Suprapubic skin (tissue), 3 donors: ENCODE measurements around the gene DGKQ.
"Not testable (repeated sequence)": the region's sequence is repeated elsewhere in the genome, so short reads cannot be mapped to it uniquely, and the experiment has no call there.

Source experiments
- POLR2AphosphoS5 ChIP-seq, 3 donors: sonication (generic); formaldehyde crosslinking; IDR thresholded peaks; one replicate each; pipeline ENCODE4 v1.6.1; 2017; ENCODE audit warnings: antibody characterized with exemption in 3 of 3
- TF ChIP-seq, protein P1 (sequence below), 2 donors: fragments of 200-600 bp in 1 of 2; fragments of 450-650 bp in 1 of 2; sonication (generic) in 1 of 2; IDR thresholded peaks; one replicate each; pipeline ENCODE4 v1.5.1; 2016 to 2019; ENCODE audit warnings: antibody characterized with exemption in 2 of 2, mild to moderate bottlenecking in 1 of 2, moderate library complexity in 1 of 2

DNA sequence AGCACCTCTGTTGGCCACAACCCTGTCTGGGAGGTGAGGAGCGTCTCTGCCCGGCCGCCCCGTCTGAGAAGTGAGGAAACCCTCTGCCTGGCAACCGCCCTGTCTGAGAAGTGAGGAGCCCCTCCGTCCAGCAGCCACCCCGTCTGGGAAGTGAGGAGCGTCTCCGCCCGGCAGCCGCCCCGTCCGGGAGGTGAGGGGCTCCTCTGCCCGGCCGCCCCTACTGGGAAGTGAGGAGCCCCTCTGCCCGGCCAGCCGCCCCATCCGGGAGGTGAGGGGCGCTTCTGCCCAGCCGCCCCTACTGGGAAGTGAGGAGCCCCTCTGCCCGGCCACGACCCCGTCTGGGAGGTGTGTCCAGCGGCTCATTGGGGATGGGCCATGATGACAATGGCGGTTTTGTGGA, 2.6 kb upstream of the DGKQ start:
- TF ChIP-seq POLR2AphosphoS5 (IDR thresholded peaks at IDR 0.05) = not testable (repeated sequence)
- TF ChIP-seq, protein P1, sequence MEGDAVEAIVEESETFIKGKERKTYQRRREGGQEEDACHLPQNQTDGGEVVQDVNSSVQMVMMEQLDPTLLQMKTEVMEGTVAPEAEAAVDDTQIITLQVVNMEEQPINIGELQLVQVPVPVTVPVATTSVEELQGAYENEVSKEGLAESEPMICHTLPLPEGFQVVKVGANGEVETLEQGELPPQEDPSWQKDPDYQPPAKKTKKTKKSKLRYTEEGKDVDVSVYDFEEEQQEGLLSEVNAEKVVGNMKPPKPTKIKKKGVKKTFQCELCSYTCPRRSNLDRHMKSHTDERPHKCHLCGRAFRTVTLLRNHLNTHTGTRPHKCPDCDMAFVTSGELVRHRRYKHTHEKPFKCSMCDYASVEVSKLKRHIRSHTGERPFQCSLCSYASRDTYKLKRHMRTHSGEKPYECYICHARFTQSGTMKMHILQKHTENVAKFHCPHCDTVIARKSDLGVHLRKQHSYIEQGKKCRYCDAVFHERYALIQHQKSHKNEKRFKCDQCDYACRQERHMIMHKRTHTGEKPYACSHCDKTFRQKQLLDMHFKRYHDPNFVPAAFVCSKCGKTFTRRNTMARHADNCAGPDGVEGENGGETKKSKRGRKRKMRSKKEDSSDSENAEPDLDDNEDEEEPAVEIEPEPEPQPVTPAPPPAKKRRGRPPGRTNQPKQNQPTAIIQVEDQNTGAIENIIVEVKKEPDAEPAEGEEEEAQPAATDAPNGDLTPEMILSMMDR (IDR thresholded peaks at IDR 0.05) = not testable (repeated sequence)
